SK-N-MC (cell line): Measurements from ENCODE around the gene CEP63.

Experiments
- EZH2 ChIP-seq: fragments of 200-600 bp; sonication (generic); IDR thresholded peaks from one replicate; pipeline ENCODE4 v1.6.1; 2017; ENCODE audit warnings: antibody characterized with exemption
- FOXP2 ChIP-seq: optimal IDR thresholded peaks from 2 replicates; pipeline ENCODE3; 2011; ENCODE audit warnings: mild to moderate bottlenecking, moderate library complexity; ENCODE audit not compliant: insufficient read depth; ENCODE audit errors: extremely low read length, control extremely low read depth
- POLR2AphosphoS5 ChIP-seq: IDR thresholded peaks from 2 replicates; pipeline ENCODE4 v1.6.1; 2012; ENCODE audit warnings: mild to moderate bottlenecking, low read depth, low read length, borderline replicate concordance

DNA sequence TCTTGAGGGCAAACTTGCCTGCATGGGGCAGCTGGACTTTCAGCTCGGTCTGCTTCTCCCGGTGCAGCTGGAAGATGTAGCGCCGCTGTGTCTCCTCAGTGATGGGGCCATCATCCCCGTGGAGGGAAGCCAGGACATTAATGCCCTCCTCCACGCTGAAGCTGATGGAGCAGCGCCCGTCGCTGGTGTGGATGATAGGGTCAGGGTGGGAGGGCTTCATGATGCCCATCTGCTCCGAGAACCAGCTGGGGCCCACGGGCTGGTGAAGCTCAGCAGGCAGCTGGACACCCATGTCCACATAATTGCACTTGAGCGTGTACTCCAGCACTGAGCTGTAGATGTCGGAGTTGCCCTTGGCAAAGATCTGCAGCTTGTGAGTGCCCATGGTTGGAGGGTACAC is 118.1 kb downstream of the CEP63 start:
- no peak for TF ChIP-seq EZH2
- no peak for TF ChIP-seq POLR2AphosphoS5
- no peak for TF ChIP-seq FOXP2
